SK-N-SH (cell line): Measurements from ENCODE around the gene HLF. TPM values are rescaled to one million over a fixed set of nuclear protein-coding genes. Genes with fewer than 3 reads are reported as not detected.

Experiments used
- CTCF ChIA-PET: fragments of 300-600, 350-600 bp; formaldehyde crosslinking; extraction: SDS; loops from one replicate; lab custom pipeline; 2021; lab: Yijun Ruan, JAX
- POLR2A ChIA-PET: fragments of 350-600 bp; sonication (Branson Sonifier 250); formaldehyde crosslinking; extraction: SDS; loops from one replicate; lab custom pipeline; 2020; ENCODE audit warnings: antibody characterized with exemption, inconsistent platforms; lab: Yijun Ruan, JAX
- DNase-seq: peaks from one replicate; pipeline ENCODE4 v3.0.0; 2012
- H2AFZ ChIP-seq: fragments of 200-600 bp; sonication (generic); 2 replicates; pipeline ENCODE4 v1.8.1; 2016; ENCODE audit warnings: antibody characterized with exemption, mild to moderate bottlenecking, low read depth
- H3F3A ChIP-seq: fragments of 200-600 bp; sonication (generic); replicated peaks from 2 replicates; pipeline ENCODE3; 2016; ENCODE audit warnings: antibody characterized with exemption, mild to moderate bottlenecking; ENCODE audit not compliant: insufficient read depth
- H3K27ac ChIP-seq, 2 experiments: fragments of 200-500 bp in 1 of 2; fragments of 200-600 bp in 1 of 2; sonication (Bioruptor generic) in 1 of 2; sonication (generic), shearing (Covaris generic) in 1 of 2; 2 replicates each; pipeline versions ENCODE4 v1.5.1 to v1.6.1; 2014 to 2016; ENCODE audit warnings: low read depth in 2 of 2, inconsistent platforms in 1 of 2, low read length in 1 of 2, mild to moderate bottlenecking in 1 of 2, mixed read lengths in 1 of 2
- H3K27me3 ChIP-seq: fragments of 200-600 bp; sonication (generic), shearing (Covaris generic); 2 replicates; pipeline ENCODE4 v1.6.1; 2016; ENCODE audit warnings: mixed run types; ENCODE audit not compliant: insufficient read depth
- H3K36me3 ChIP-seq, 2 experiments: fragments of 200-500 bp in 1 of 2; fragments of 200-600 bp in 1 of 2; sonication (Bioruptor generic) in 1 of 2; sonication (generic) in 1 of 2; replicated peaks in 1 of 2; 2 replicates each; pipeline versions ENCODE3 to v1.5.1; 2014 to 2016; ENCODE audit warnings: low read length in 1 of 2, mild to moderate bottlenecking in 1 of 2; ENCODE audit not compliant: insufficient read depth in 2 of 2, control insufficient read depth in 1 of 2
- H3K4me1 ChIP-seq, 2 experiments: fragments of 200-500 bp in 1 of 2; fragments of 200-600 bp in 1 of 2; sonication (Bioruptor generic) in 1 of 2; sonication (generic), shearing (Covaris generic) in 1 of 2; 2 replicates each; pipeline versions ENCODE4 v1.5.1 to v1.6.1; 2014 to 2016; ENCODE audit warnings: low read depth in 1 of 2, low read length in 1 of 2, mixed run types in 1 of 2; ENCODE audit not compliant: insufficient read depth in 2 of 2, control insufficient read depth in 1 of 2
- H3K4me2 ChIP-seq: fragments of 200-600 bp; sonication (generic), shearing (Covaris generic); 2 replicates; pipeline ENCODE4 v1.6.1; 2017; ENCODE audit warnings: mixed run types
- H3K4me3 ChIP-seq, 2 experiments: fragments of 200-500 bp in 1 of 2; fragments of 200-600 bp in 1 of 2; sonication (Bioruptor generic) in 1 of 2; sonication (generic), shearing (Covaris generic) in 1 of 2; 2 replicates each; pipeline versions ENCODE4 v1.5.1 to v1.8.1; 2014 to 2016; ENCODE audit warnings: low read depth in 2 of 2, inconsistent platforms in 1 of 2, low read length in 1 of 2, mild to moderate bottlenecking in 1 of 2, mixed read lengths in 1 of 2, moderate library complexity in 1 of 2
- H3K79me2 ChIP-seq: fragments of 200-600 bp; sonication (generic); 2 replicates; pipeline ENCODE4 v1.8.1; 2017; ENCODE audit warnings: mild to moderate bottlenecking; ENCODE audit not compliant: insufficient read depth
- H3K9ac ChIP-seq: fragments of 200-600 bp; sonication (generic); 2 replicates; pipeline ENCODE4 v1.6.1; 2017; ENCODE audit warnings: mixed run types
- H3K9me2 ChIP-seq: fragments of 200-600 bp; sonication (generic); 2 replicates; pipeline ENCODE4 v1.6.1; 2017; ENCODE audit warnings: mixed run types
- H3K9me3 ChIP-seq: fragments of 200-600 bp; sonication (generic); 2 replicates; pipeline ENCODE4 v1.6.1; 2017; ENCODE audit warnings: mixed run types, mild to moderate bottlenecking, moderate library complexity
- H4K20me1 ChIP-seq: fragments of 200-600 bp; sonication (generic); 2 replicates; pipeline ENCODE4 v1.6.1; 2017; ENCODE audit warnings: mild to moderate bottlenecking, mixed run types; ENCODE audit not compliant: insufficient read depth
- CTCF ChIP-seq: fragments of 200-600 bp; sonication (generic); IDR thresholded peaks from 2 replicates; pipeline ENCODE4 v1.6.1; 2017; ENCODE audit warnings: antibody characterized with exemption, mild to moderate bottlenecking, moderate library complexity
- EP300 ChIP-seq, 2 experiments: IDR thresholded peaks; 2 replicates each; pipeline versions ENCODE4 v1.4.0 to v1.6.1; 2012; ENCODE audit warnings: borderline replicate concordance in 1 of 2, low read depth in 1 of 2, low read length in 1 of 2
- EZH2phosphoT487 ChIP-seq: fragments of 200-600 bp; sonication (generic); IDR thresholded peaks from 2 replicates; pipeline ENCODE4 v1.6.1; 2017; ENCODE audit warnings: low read depth, mixed run types, mild to moderate bottlenecking, antibody characterized with exemption, moderate library complexity, borderline replicate concordance
- FOSL2 ChIP-seq: IDR thresholded peaks from 2 replicates; pipeline ENCODE4 v1.4.0; 2012; ENCODE audit warnings: low read depth, mild to moderate bottlenecking, moderate library complexity, borderline replicate concordance
- GATA2 ChIP-seq: sonication (generic); formaldehyde crosslinking; IDR thresholded peaks from 2 replicates; pipeline ENCODE4 v1.5.0; 2020; ENCODE audit warnings: mild to moderate bottlenecking, missing genetic modification reagents
- IRF3 ChIP-seq: fragments of 150-350 bp; IDR thresholded peaks from 2 replicates; pipeline ENCODE4 v1.6.1; 2016; ENCODE audit warnings: mild to moderate bottlenecking, low read depth, low read length
- MEF2A ChIP-seq: IDR thresholded peaks from 2 replicates; pipeline ENCODE4 v1.4.0; 2012; ENCODE audit warnings: low read depth, borderline replicate concordance
- NRF1 ChIP-seq: IDR thresholded peaks from 2 replicates; pipeline ENCODE4 v1.6.1; 2012; ENCODE audit warnings: low read depth, mild to moderate bottlenecking, low read length
- PBX3 ChIP-seq: IDR thresholded peaks from 2 replicates; pipeline ENCODE4; 2012
- POLR2AphosphoS5 ChIP-seq: IDR thresholded peaks from 2 replicates; pipeline ENCODE4 v1.6.1; 2012; ENCODE audit warnings: low read depth, low read length
- RXRA ChIP-seq: IDR thresholded peaks from 2 replicates; pipeline ENCODE4 v1.4.0; 2012; ENCODE audit warnings: low read depth, mild to moderate bottlenecking, borderline replicate concordance
- SMC3 ChIP-seq: IDR thresholded peaks from 2 replicates; pipeline ENCODE4 v1.6.1; 2012; ENCODE audit warnings: low read depth, low read length, improper control_type of control experiment
- TEAD4 ChIP-seq: IDR thresholded peaks from 2 replicates; pipeline ENCODE4 v1.4.0; 2012; ENCODE audit warnings: mild to moderate bottlenecking, borderline replicate concordance; ENCODE audit not compliant: insufficient read depth
- USF2 ChIP-seq: fragments of 150-350 bp; IDR thresholded peaks from 2 replicates; pipeline ENCODE4 v1.6.1; 2017; ENCODE audit warnings: antibody characterized with exemption, low read length, low read depth, borderline replicate concordance
- ZBTB33 ChIP-seq: IDR thresholded peaks from 2 replicates; pipeline ENCODE4 v1.4.0; 2012; ENCODE audit warnings: low read depth, borderline replicate concordance
- WGBS: methylation state at CpG from one replicate; pipeline ENCODE4 v1.1.6; 2017; ENCODE audit warnings: low lambda C conversion rate; 5-methylcytosine and 5-hydroxymethylcytosine counted together
- polyA plus RNA-seq, 3 experiments: library from polyadenylated mRNA; depleted of rRNA; stranded (reverse); fragments of >200 nt; gene quantifications; 2 replicates each; pipeline ENCODE4 v1.2.3, GENCODE V29; 2012

The HLF gene
- polyA plus RNA-seq, 1 of the 3 experiments (the other 2 are of a cell fraction): 0.03 TPM

GRCh38 chr17:55282379-55282702, 17.6 kb downstream of the HLF start:
- Histone ChIP-seq H3K27ac (no peak overlapping the region), H4K20me1 (no peaks in the 10 kb centered on the region), H3K9me3 (no peaks in the 10 kb centered on the region), H3K4me1 (peaks cover 0 to 20% of the 10 kb centered on the region in 2 experiments; a peak in 1 of 4 replicates), H2AFZ (no peak overlapping the region), H3K27me3 (no peaks in the 10 kb centered on the region), H3K9ac (no peak overlapping the region), H3F3A (no peaks in the 10 kb centered on the region), H3K79me2 (no peaks in the 10 kb centered on the region), H3K9me2 (no peaks in the 10 kb centered on the region), H3K4me2 (no peak overlapping the region), H3K4me3 (no peak overlapping the region), H3K36me3 (no peaks in the 10 kb centered on the region)
- TF ChIP-seq NRF1: no peak
- no peak for TF ChIP-seq MEF2A
- TF ChIP-seq CTCF: no peak
- no peak for TF ChIP-seq GATA2
- TF ChIP-seq USF2: no peak
- TF ChIP-seq SMC3: no peak
- no peak for TF ChIP-seq PBX3
- TF ChIP-seq RXRA: no peak
- TF ChIP-seq POLR2AphosphoS5: no peak
- no peak for TF ChIP-seq ZBTB33
- TF ChIP-seq TEAD4: no peak
- TF ChIP-seq EP300 (IDR thresholded peaks at IDR 0.05; ENCODE audit: borderline replicate concordance in 1 of 2, low read depth in 1 of 2, low read length in 1 of 2): no peak
- TF ChIP-seq EZH2phosphoT487: no peak
- TF ChIP-seq FOSL2: no peak
- no peak for TF ChIP-seq IRF3
- ChIA-PET POLR2A (no interaction called here), CTCF (interaction anchor here (0.8 to 2.4 kb wide), 6 partner anchors 9 to 454 kb away, joined by 3 to 14 read pairs (median 4); partner anchors contain the start of gene HLF)
- 53% methylated on average over 3 of the region's 3 CpGs for WGBS
- no peak for DNase-seq
